ENCODE measurements around the gene ZNF101. TPM values are rescaled to one million over a fixed set of nuclear protein-coding genes. Genes with fewer than 3 reads are reported as not detected.

The ZNF101 gene
- 16.2 and 18.2 TPM in 2 replicates for total RNA-seq
- long read RNA-seq, full-length matches to known transcripts = 6 of 7 reads
- long read RNA-seq, partial matches to known transcripts = 0 of 7 reads
- long read RNA-seq, other reads (novel, unspliced or antisense) = 1 of 7 reads

DNA sequence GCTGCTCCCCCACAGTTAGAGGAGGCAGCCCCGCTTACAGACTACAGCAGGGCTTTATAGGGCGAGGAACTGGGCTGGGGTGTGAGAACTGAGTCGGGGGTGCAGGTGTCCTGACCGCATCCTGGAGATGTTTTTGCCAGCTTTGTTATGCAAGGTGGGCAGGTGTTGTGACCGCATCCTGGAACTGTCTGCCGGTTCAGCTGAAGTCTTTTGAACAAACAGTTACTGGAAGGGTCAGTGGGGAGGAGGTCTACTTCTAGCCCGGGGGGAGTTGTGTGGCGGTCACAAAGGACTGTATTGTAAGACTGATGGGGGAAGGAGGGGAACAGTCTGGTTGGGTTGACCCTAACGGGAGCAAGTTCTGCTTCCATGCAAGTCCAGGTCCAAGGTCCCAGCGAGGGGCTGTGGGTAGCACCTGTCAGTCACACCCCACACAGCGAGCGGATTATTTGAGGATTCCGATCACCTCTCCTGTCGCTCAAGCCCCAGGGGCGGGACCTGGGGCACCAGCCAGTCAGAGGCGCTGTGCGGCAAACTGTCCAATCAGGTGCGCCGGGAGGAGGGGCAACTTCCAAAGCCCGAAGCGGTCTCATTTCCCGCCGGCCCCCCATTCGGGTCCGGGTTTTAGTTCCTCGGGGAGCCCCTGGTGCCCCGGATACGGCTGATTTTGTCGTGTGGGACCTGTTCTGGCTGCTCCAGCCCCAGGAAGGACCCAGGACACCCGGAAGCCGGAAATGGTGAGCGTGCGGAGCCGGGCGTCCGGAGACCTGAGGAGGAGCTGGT is at the start of gene ZNF101:
TSS of gene ZNF101 (plus strand) at position 610 of the 783 bp plus-strand sequence. CDS start at position 735, 125 bp downstream.
- peak within 1 kb of the TSS; percentile 98 for H3K4me3 Mint-ChIP-seq
- H3K27ac Mint-ChIP-seq (ENCODE audit: unreplicated experiment) = peak within 1 kb of the TSS; percentile 96
- H3K27me3 Mint-ChIP-seq (ENCODE audit: low read depth) = peaks cover 13% of the 10 kb centered on the region
- TF ChIP-seq, protein P1, sequence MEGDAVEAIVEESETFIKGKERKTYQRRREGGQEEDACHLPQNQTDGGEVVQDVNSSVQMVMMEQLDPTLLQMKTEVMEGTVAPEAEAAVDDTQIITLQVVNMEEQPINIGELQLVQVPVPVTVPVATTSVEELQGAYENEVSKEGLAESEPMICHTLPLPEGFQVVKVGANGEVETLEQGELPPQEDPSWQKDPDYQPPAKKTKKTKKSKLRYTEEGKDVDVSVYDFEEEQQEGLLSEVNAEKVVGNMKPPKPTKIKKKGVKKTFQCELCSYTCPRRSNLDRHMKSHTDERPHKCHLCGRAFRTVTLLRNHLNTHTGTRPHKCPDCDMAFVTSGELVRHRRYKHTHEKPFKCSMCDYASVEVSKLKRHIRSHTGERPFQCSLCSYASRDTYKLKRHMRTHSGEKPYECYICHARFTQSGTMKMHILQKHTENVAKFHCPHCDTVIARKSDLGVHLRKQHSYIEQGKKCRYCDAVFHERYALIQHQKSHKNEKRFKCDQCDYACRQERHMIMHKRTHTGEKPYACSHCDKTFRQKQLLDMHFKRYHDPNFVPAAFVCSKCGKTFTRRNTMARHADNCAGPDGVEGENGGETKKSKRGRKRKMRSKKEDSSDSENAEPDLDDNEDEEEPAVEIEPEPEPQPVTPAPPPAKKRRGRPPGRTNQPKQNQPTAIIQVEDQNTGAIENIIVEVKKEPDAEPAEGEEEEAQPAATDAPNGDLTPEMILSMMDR (conservative IDR thresholded peaks at IDR 0.05) = no peak
- H3K4me1 Mint-ChIP-seq = peaks cover 17% of the 10 kb centered on the region
- peak; percentile 85 for DNase-seq (ENCODE audit: low read depth, low spot score)
- H3K36me3 Mint-ChIP-seq (ENCODE audit: low read depth) = peaks cover 10% of the 10 kb centered on the region
- H3K9me3 Mint-ChIP-seq = peaks cover 2% of the 10 kb centered on the region

DNA sequence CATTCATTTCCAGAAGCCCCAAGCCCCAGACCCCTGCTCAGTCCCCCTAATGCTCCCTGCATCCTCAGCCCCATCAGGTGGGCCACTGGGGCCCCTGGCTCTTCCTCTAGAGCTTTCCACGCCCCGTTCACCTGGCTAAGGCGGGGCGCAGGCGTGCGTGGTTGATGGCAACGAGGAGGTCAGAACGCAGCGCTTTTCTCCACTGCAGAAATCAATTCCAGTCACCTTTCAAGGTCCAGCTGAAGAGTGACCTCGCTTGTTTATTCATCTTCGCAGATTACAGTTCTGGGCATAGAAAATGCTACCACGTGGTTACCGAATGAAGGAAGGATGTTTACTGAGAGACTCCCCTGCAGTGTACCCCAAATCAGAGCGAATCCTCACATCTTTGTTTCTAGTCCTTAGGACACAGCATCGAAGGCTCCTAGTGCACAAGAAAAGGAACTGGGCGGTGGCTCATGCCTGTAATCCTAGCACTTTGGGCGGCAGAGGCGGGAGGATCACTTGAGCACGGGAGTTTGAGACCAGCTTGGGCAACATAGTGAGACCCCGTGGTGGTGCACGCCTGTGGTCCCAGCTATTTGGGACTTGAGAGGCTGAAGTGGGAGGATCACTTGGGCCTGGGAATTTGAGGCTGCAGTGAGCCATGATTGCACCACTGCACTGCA is 49.3 kb upstream of the ZNF101 start:
- TF ChIP-seq, protein P1 (conservative IDR thresholded peaks at IDR 0.05) = no peak
- peaks cover 24% of the 10 kb centered on the region for H3K4me1 Mint-ChIP-seq
- H3K27me3 Mint-ChIP-seq (ENCODE audit: low read depth) = peaks cover 6% of the 10 kb centered on the region
- H3K4me3 Mint-ChIP-seq = peak overlapping the region; percentile 90
- H3K36me3 Mint-ChIP-seq (ENCODE audit: low read depth) = no peaks in the 10 kb centered on the region
- H3K9me3 Mint-ChIP-seq = no peaks in the 10 kb centered on the region
- H3K27ac Mint-ChIP-seq (ENCODE audit: unreplicated experiment) = no peak overlapping the region
- no peak for DNase-seq (ENCODE audit: low read depth, low spot score)

DNA sequence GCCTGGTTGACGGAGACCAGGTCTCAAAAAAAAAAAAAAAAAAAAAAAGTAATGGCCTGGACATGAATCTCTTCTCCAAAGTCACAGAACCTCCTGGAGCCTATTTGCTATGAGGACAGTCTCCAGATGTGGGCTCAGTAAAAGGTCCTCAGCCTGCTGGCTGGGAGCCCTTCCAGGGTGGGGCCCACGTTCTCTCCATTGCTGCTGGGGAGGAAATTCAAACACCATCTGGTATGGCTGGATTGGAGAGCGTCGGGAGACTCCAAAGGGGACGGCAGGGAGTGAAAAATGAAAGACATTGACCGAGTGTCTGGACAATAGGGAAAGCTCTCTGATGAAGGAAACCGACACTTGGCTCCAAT is 48.8 kb upstream of the ZNF101 start:
- Mint-ChIP-seq H3K4me1 (peaks cover 24% of the 10 kb centered on the region), H3K27ac (ENCODE audit: unreplicated experiment) (no peak overlapping the region), H3K9me3 (no peaks in the 10 kb centered on the region), H3K4me3 (peak overlapping the region; percentile 43), H3K27me3 (ENCODE audit: low read depth) (peaks cover 6% of the 10 kb centered on the region), H3K36me3 (ENCODE audit: low read depth) (no peaks in the 10 kb centered on the region)
- TF ChIP-seq, protein P1 (conservative IDR thresholded peaks at IDR 0.05) = no peak
- DNase-seq (ENCODE audit: low read depth, low spot score) = no peak

DNA sequence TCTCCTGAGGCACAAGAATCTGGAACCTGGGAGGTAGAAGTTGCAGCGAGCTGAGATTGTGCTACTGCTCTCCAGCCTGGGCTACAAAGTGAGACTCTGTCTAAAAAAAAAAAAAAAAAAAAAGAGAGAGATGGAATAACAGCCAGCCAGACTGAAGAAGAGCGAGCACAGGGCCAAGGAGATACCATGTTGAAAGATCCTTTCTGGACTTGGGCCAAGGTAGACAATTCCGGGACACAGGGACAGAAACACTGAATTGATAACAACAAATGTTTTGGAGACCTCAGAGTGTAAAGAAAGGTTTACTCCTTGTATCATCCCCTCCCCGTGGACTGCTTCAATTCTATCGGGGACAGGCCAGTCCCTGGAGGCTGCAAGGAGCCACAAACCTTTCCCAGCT is 45.3 kb upstream of the ZNF101 start:
- Mint-ChIP-seq H3K36me3 (ENCODE audit: low read depth) (peaks cover 4% of the 10 kb centered on the region), H3K4me3 (no peak overlapping the region)

DNA sequence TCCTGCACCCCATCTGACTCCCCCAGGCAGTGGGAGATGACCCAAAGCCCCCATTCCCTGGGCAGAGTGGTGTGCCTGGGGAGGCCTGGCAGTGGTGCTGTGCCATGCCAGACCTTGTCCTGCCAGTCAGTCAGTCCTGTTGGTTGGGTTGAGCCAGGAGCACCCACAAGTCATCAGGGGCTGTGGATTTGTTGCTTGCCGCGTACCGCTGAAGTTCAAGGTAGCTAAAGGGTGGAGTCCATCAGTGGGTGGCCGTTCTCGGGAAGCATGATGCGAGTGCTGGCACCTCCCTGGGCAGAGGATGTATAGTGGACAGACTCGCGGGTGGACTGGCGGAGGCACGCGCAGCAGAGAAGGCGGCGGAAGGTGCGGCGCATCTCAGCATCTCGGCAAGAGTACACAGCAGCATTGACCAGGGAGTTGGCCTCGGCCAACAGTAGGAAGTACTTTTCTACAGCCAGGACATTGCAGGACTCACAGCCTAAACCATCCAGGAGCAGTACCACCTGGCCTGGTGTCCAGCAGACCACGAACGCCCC is 44.5 kb upstream of the ZNF101 start:
- Mint-ChIP-seq H3K36me3 (ENCODE audit: low read depth) (peaks cover 4% of the 10 kb centered on the region), H3K4me3 (no peak overlapping the region), H3K27ac (ENCODE audit: unreplicated experiment) (no peak overlapping the region), H3K4me1 (peaks cover 31% of the 10 kb centered on the region), H3K9me3 (no peaks in the 10 kb centered on the region), H3K27me3 (ENCODE audit: low read depth) (no peaks in the 10 kb centered on the region)
- TF ChIP-seq, protein P1 (conservative IDR thresholded peaks at IDR 0.05) = no peak
- DNase-seq (ENCODE audit: low read depth, low spot score) = no peak

More for the DNA sequence above, 45.3 kb upstream of the ZNF101 start:
- Mint-ChIP-seq H3K27ac (ENCODE audit: unreplicated experiment) (peak overlapping the region; percentile 43), H3K4me1 (peaks cover 33% of the 10 kb centered on the region), H3K27me3 (ENCODE audit: low read depth) (peaks cover 4% of the 10 kb centered on the region), H3K9me3 (no peaks in the 10 kb centered on the region)
- no peak for DNase-seq (ENCODE audit: low read depth, low spot score)
- TF ChIP-seq, protein P1 (conservative IDR thresholded peaks at IDR 0.05) = no peak

Measured in neural crest cell (in vitro differentiated cells).